CD4-positive, alpha-beta T cell treated with Interleukin-17A for 1 hour (primary cell): Measurements from ENCODE around the gene LRIG3.
"Not testable (repeated sequence)": the region's sequence is repeated elsewhere in the genome, so short reads cannot be mapped to it uniquely, and the experiment has no call there.

ENCODE experiments used
- DNase-seq: peaks from one replicate; pipeline ENCODE4 v3.0.0-alpha.2; 2020

LRIG3 gene

GRCh38 chr12:58927120-58927519 is 6.8 kb upstream of the LRIG3 start:
- no peak for DNase-seq

DNA sequence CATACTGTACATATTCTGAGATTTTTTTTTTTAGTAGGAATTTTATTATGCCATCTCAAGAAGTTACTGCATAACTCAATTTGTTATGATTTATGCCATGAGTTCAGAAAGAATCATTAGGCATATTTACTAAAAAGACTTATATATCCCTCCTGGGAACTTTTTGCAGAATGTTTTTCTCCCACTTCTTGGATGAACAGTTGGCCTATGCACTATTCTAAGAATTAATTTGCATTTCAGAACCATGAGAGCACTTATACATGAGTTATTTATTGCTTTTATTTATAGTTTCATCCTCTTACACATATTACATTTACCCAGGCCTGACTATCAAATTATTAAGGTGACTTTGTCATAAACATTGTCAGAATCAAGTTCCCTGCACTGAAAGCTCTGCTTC is 6.3 kb upstream of the LRIG3 start:
- no peak for DNase-seq

DNA sequence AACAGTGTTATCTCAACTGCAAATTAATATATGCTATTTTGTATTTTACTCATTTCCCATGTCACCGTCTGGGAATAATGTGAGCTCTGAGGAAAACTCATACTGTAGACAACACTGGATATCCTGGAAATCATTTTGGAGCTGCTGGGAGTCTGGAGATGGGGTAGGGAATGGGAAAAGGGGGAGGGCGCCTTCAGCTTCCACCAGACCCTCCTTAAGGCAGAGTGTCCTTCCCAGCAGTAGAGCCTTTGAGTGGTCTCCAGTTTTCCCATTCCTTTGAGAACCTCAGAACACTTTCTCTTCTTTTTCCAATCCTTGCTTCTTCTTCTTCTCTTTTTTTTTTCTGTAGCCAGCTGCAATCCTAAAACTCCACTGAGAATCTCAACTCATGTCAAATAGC is 5.4 kb upstream of the LRIG3 start:
- no peak for DNase-seq

DNA sequence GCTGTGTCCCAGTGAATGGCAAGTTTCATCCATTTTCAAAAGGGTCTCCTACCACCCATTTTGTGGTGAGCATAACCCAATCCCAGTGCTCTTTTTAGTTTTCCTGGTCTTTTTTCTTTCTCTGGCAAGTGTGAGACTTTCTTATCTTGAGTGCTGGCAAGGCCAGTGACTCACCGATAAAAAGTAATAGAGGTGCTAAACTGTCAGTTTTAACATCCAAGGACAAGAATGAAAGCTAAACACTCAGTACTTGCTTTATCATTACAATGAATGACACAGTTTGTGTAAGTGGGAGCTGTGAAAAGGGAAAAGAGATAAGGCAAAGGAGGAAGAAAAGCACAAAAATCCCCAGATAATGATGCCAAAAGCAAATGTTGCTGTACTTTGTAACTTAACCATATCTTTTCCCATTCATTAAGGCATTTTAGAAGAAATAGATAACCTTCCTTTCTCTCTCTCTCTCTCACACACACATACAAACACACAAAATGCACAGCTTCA is 4.9 kb upstream of the LRIG3 start:
- no peak for DNase-seq

DNA sequence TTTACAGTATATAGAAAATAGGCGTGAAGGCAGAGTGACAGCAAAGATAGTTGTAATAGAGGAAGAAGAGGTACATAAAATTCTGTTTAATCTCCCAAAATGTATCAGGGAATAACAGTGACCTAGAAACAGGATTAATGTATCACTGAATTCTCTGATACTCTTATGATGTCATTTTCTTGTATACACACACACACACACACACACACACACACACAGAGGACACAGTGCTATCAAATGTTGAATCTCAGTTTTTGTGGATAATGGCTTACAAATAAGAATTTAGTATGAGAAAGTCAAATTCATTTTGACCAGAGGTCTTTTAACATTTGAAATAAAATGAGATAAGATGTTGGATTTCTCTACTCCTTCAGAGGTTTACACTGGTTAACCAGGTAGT is 4.3 kb upstream of the LRIG3 start:
- DNase-seq = no peak

GRCh38 chr12:58923781-58924180 is 3.5 kb upstream of the LRIG3 start:
- DNase-seq = no peak

DNA sequence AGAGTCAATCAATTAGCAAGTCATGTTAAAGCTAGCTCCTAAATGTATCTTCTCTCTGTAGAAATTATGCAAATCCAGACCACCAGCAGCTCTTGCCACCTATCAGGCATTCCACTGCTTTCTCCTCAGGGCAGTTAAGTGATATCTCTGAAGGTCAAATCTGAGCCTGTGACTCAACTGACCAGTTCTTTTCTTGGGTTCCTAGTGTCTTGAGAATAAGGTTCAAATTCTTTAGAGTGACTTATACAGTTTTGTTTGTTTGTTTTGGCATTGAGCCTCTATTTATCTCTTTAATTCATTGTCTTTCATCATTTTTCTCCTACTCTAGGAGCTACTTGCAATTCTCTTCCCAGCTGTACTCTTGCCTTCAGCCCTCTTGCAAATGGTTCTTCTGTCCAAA is 2.5 kb upstream of the LRIG3 start:
- no peak for DNase-seq

GRCh38 chr12:58920961-58921861 is 907 bp upstream of the LRIG3 start:
- DNase-seq = no peak

DNA sequence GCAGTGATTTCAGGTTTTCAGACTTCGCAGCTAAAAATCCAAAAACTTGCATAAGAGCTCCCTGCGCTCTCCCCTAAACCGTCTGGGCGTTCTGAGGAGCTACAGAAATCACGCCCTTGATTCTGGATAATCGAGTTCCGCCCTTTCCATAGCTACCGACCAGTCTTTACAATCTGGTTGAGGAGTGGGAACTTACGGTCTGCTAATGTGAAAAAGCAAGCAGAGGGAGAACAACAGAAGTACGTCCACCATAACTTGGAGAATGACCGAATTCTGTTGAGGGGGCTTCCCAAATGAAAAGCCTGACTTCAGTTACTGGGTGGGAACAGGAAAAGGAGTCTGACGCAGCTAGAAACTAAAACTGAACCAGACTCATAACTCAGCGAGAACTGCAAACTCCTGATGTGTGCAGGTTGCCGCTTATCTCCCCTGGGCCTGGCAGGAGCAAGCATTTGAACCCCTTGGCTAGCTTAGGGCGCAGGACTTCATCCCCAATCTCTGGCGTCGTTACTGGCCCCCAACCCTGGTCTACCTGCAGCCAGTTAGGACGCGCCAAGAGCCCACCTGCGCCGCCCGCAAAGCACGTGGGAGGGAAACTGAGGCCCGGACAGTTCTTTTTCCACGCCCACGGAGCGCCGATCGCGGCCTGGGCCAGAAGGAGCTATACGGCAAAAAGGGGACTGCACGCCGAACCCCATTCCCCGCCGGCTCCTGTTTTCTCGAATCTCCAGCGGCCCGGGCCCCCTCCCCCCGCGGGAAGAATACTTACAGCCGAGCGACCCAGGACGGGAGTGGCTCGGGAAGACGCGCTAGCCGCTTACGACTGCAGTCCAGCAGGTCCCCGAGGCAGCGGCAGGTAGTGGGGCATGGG is 838 bp downstream of the LRIG3 start:
- DNase-seq = no peak

DNA sequence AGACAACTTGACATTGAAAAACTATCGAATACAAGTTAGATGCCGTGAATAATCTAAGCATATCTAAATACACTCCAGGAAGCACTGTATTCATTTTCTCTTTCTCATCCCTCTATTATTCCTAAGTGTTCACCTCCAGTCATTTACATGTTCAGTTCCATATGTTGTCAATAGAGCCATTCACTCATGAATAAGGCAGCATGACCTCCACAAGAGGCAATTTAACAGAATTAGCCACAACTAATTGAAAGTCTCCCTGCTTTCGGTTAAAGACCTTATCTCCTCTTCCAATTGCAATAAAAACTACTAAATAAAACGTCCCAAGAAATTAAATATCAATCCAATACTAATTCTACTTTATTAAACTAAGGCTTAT is 1.8 kb downstream of the LRIG3 start:
- DNase-seq = no peak

DNA sequence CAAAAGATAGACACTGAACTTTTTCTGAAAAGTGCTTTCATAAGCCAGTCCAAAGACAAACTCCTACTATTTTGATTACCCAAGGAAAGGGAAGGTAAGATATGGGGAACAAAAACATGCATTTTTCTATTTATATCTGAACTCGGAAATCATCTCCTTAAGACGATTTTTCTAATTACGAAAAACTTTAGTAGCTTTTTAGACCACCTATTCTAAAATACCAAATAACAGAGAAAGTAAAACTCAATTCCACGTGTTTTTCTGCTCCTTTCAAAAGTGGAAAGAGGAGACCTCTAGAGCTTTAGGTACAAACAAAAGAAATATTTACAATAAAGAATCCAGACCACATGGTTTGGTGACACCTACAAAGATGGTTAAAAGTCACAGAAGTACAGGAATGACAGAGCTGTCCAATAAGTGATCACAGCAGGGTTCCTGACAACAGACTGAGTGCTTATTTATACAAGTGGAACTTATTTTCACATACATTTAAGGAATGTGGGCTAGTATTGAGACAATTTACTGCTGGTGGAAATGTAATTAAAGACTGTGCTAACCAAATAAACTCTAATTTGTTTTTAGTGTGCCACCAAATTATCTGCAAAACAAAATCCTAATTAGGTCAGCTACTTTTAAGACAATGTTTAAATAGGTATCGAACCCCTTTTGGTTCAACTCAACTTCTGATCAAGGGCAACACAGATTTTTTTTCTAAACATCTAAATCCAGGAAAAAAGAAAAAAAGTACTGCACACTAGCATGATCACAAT is 2.4 kb downstream of the LRIG3 start:
- no peak for DNase-seq

DNA sequence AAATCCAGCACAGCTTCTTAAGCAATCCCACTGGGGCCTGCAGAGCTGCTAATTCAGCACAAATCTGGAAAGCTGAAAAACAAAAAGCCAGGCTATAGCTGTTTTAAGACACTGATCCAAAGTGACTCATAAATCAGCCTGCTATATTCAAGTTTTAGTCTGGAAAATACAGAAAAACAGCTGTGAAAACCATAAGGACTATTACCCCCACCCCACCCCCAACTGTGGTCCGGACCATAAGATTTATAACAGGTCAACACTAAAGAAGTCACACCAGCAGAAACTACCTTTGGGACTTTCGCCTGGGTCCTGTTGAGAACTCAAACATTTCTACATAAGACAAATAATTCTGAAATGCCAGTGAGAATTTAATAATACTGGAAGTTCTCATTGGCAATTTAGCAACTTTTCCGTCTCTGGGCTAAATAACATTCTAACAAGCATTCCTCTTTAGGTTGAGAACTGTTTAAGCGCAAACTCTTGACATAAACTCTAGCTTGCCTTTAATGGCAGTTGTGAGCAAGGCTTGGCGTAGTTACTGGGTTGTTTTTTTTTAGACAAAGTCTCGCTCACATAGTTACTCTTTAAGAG is 3.3 kb downstream of the LRIG3 start:
- no peak for DNase-seq

- DNase-seq = no peak
Observed at GRCh38 chr12:58916161-58916621, 4.1 kb downstream of the LRIG3 start.

GRCh38 chr12:58915634-58916033 is 4.7 kb downstream of the LRIG3 start:
- no peak for DNase-seq

- DNase-seq = no peak
Observed at GRCh38 chr12:58915037-58915436, 5.3 kb downstream of the LRIG3 start.

DNA sequence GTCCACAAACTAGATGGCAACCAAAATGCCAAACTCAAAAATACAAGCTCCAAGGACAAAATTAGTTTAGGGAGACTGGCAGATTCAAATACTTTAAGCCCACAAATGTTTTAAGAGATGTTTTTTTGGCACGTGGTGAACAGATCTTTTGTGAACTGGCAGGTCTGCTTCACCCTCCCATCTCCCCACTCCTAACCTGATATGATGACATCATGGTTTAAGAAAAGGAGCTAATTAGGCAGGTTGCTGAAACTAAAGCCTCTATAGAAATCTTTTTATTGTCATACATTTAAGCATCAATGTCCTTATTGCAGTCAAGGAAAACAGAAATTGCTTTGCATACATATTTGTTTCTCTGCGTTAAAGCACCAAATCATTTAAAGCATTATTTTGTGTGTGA is 5.8 kb downstream of the LRIG3 start:
- DNase-seq = no peak

- DNase-seq = no peak
Observed at GRCh38 chr12:58907391-58907790, 12.9 kb downstream of the LRIG3 start.

DNA sequence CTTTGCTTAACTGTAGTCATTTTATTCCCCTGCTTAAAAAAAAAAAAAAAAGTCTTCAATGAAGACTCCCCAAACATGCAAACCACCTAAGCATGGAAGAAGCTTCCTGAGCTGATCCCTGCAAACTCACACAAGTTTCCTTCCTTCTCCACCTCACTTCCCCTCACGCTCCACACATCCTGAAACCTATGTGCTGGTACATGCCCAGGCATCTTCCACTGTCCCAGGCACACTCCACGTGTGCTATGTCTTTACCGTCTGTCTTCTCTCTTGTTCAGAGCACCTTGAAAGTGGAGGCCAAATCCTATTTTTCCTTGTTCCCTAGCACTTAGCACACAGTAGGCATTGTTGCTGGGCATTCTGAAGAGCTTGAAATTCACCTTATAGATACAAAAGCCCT is 13.4 kb downstream of the LRIG3 start:
- no peak for DNase-seq

DNA sequence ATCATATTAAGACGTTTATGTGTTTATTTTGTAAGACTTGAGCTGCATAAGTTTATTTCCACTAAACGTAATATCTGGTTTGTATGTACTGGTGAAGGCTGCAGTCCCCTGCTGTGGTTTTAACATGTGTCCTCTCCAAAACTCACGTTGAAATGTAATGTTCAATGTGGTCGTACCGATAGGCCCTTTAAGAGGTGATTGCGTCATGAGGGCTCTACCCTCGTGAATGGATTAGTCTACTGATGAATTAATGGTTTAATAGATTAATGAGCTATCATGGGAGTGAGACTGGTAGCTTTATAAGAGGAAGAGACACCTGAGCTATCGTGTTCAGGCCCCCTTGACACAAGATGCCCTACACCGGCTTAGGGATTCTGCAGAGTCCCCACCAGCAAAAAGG is 14.9 kb downstream of the LRIG3 start:
- DNase-seq = no peak

GRCh38 chr12:58902726-58903125 is 17.6 kb downstream of the LRIG3 start:
- not testable (repeated sequence) for DNase-seq

DNA sequence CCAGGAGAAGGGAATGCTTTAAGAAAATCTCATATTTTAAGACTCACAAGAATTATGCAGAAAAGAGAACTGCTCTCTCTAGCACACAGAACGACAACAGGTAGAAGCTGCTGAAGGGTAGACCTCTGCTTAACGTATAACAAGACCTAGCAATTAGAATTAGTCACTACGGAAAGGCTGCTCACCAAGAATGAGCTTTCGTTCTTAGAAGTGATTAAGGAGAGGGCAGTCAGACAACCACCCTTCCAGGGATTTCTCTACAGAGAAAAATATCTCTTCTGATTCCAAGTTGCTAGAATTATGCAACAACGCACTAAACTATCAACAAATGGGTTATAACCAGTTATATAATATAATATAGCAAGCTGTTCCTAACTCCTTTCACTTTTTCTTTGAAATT is 18.6 kb downstream of the LRIG3 start:
- DNase-seq = no peak

DNA sequence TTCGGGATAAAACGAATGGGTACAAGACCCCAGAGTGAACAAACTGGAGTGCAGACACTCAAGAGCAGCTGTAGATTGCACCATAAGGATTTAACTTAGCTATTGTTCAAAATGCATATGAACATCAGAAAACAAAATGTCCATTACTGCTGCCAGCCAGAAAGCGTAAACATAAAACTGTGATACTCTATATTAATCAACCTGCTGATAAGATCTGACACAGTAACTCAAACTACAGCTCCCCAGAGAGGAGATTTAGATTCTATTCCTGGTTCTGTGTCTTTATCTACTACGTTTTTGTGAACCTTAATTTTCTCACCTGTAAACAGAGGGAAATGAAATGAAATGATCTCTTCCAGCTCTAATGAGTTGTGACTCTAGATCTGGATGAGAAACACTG is 22.3 kb downstream of the LRIG3 start:
- no peak for DNase-seq

DNA sequence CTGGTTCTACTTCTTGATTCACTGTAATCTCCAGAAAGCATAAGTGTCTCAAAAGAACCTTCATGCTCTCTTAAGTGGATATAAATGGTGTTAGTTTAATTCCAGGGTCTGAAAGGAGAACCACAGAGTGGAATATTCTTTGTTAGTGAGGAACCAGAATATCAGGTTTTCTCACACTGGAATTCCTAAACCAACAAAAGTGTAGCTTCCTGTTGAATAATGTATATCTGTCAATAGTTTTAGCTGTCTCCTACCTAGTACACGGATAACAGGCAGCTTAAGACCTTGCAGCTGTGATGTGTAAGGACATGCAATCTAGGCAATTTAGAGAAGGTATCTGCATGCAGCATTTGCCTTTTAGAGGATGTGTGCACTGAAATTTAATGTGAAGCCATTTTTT is 24.0 kb downstream of the LRIG3 start:
- DNase-seq = no peak
